H1 (cell line): ENCODE measurements around the gene SIT1. TPM values are rescaled to one million over a fixed set of nuclear protein-coding genes. Genes with fewer than 3 reads are reported as not detected.

Experiments
- CTCF ChIA-PET: fragments of 300-600 bp; sonication (Branson Sonifier 250); formaldehyde crosslinking; loops from one replicate; lab custom pipeline; 2021; ENCODE audit not compliant: partially characterized antibody; lab: Charles Lee
- POLR2A ChIA-PET: fragments of 300-600 bp; sonication (Branson Sonifier 250); formaldehyde crosslinking; loops from one replicate; lab custom pipeline; 2021; ENCODE audit warnings: inconsistent platforms; ENCODE audit not compliant: partially characterized antibody; lab: Charles Lee
- DNase-seq, 2 experiments: peaks; one replicate each; pipeline versions ENCODE4 v3.0.0 to v3.0.0-alpha.2; 2010 to 2022; ENCODE audit warnings: low spot score in 2 of 2, low read depth in 1 of 2, mixed read lengths in 1 of 2
- FAIRE-seq: peaks from 2 replicates; lab custom pipeline; 2011; peaks lifted over from hg19 to GRCh38; lab: Jason Lieb, UNC
- H2AFZ ChIP-seq: 2 replicates; pipeline ENCODE4 v1.8.1; 2012; ENCODE audit warnings: low read length, inconsistent platforms
- H2AK5ac ChIP-seq: 2 replicates; pipeline ENCODE4 v1.6.1; 2013; ENCODE audit warnings: low read depth, low read length
- H2BK120ac ChIP-seq: replicated peaks from 2 replicates; pipeline ENCODE3; 2013; ENCODE audit warnings: low read depth, low read length, inconsistent platforms
- H2BK12ac ChIP-seq: 2 replicates; pipeline ENCODE4 v1.6.1; 2013; ENCODE audit warnings: low read depth, low read length
- H2BK15ac ChIP-seq: 2 replicates; pipeline ENCODE4 v1.6.1; 2013; ENCODE audit warnings: low read length
- H2BK20ac ChIP-seq: 2 replicates; pipeline ENCODE4 v1.6.1; 2013; ENCODE audit warnings: low read length
- H2BK5ac ChIP-seq: 2 replicates; pipeline ENCODE4 v1.6.1; 2013; ENCODE audit warnings: low read depth, low read length
- H3K14ac ChIP-seq: 2 replicates; pipeline ENCODE4 v1.6.1; 2013; ENCODE audit warnings: inconsistent platforms; ENCODE audit not compliant: insufficient read length
- H3K18ac ChIP-seq: 2 replicates; pipeline ENCODE4 v1.6.1; 2013; ENCODE audit warnings: low read length; ENCODE audit errors: extremely low read depth
- H3K23ac ChIP-seq: 2 replicates; pipeline ENCODE4 v1.6.1; 2013; ENCODE audit warnings: inconsistent platforms; ENCODE audit not compliant: insufficient read length
- H3K23me2 ChIP-seq: 2 replicates; pipeline ENCODE4 v1.6.1; 2013; ENCODE audit warnings: low read depth, low read length
- H3K27ac ChIP-seq: 2 replicates; pipeline ENCODE4 v1.6.1; 2011; ENCODE audit warnings: low read depth, low read length, inconsistent platforms
- H3K27me3 ChIP-seq, 4 experiments: replicated peaks in 1 of 4; 1 replicate in 1 of 4; 2 replicates in 3 of 4; pipeline versions ENCODE4 v1.6.1 to v1.8.1; 2011 to 2013; ENCODE audit warnings: low read length in 3 of 4, mild to moderate bottlenecking in 3 of 4, inconsistent platforms in 2 of 4, mixed read lengths in 2 of 4, moderate library complexity in 1 of 4; ENCODE audit not compliant: control insufficient read depth in 3 of 4, insufficient read depth in 3 of 4; ENCODE audit errors: extremely low read depth in 1 of 4
- H3K36me3 ChIP-seq, 4 experiments: 2 replicates each; pipeline versions ENCODE4 v1.6.1 to v1.8.1; 2011 to 2013; ENCODE audit warnings: mild to moderate bottlenecking in 4 of 4, low read length in 3 of 4, moderate library complexity in 2 of 4, control low read depth in 1 of 4, inconsistent platforms in 1 of 4; ENCODE audit not compliant: insufficient read depth in 4 of 4, control insufficient read depth in 2 of 4
- H3K4ac ChIP-seq: replicated peaks from 2 replicates; pipeline ENCODE3; 2013; ENCODE audit warnings: low read length, low read depth, mixed read lengths, inconsistent platforms; ENCODE audit not compliant: insufficient read length
- H3K4me1 ChIP-seq, 4 experiments: replicated peaks in 1 of 4; 1 replicate in 1 of 4; 2 replicates in 3 of 4; pipeline versions ENCODE4 v1.6.1 to v1.8.1; 2011 to 2013; ENCODE audit warnings: low read length in 3 of 4, inconsistent platforms in 2 of 4, mixed read lengths in 1 of 4; ENCODE audit not compliant: insufficient read depth in 4 of 4, control insufficient read depth in 3 of 4
- H3K4me2 ChIP-seq, 2 experiments: 2 replicates each; pipeline versions ENCODE4 v1.6.1 to v1.8.1; 2011 to 2013; ENCODE audit warnings: low read depth in 2 of 2, low read length in 2 of 2, control low read depth in 1 of 2, inconsistent platforms in 1 of 2, mild to moderate bottlenecking in 1 of 2; ENCODE audit not compliant: insufficient read depth in 1 of 2
- H3K4me3 ChIP-seq, 4 experiments: fragments of 200-600, 300-600 bp in 1 of 4; sonication (generic), shearing (Covaris generic), sonication (Bioruptor Twin) in 1 of 4; 2 replicates each; pipeline versions ENCODE4 v1.5.1 to v1.8.1; 2011 to 2016; ENCODE audit warnings: low read length in 4 of 4, low read depth in 3 of 4, control low read depth in 2 of 4, inconsistent platforms in 2 of 4, mild to moderate bottlenecking in 2 of 4, mixed read lengths in 1 of 4, moderate library complexity in 1 of 4; ENCODE audit not compliant: insufficient read depth in 2 of 4; ENCODE audit errors: extremely low read depth in 1 of 4
- H3K56ac ChIP-seq: replicated peaks from 2 replicates; pipeline ENCODE3; 2013; ENCODE audit warnings: low read depth, mild to moderate bottlenecking, mixed read lengths, low read length, inconsistent platforms; ENCODE audit not compliant: insufficient read length
- H3K79me1 ChIP-seq: 2 replicates; pipeline ENCODE4 v1.6.1; 2013; ENCODE audit warnings: low read depth, low read length, control low read depth
- H3K79me2 ChIP-seq, 2 experiments: 2 replicates each; pipeline versions ENCODE4 v1.6.1 to v1.8.1; 2012 to 2013; ENCODE audit warnings: low read length in 2 of 2, mild to moderate bottlenecking in 2 of 2, inconsistent platforms in 1 of 2; ENCODE audit not compliant: insufficient read depth in 2 of 2, control insufficient read depth in 1 of 2
- H3K9ac ChIP-seq, 4 experiments: replicated peaks in 1 of 4; 1 replicate in 1 of 4; 2 replicates in 3 of 4; pipeline versions ENCODE4 v1.6.1 to v1.8.1; 2011 to 2013; ENCODE audit warnings: low read depth in 3 of 4, low read length in 3 of 4, control low read depth in 2 of 4, mild to moderate bottlenecking in 2 of 4, moderate library complexity in 2 of 4, inconsistent platforms in 1 of 4; ENCODE audit errors: extremely low read depth in 1 of 4
- H3K9me3 ChIP-seq, 2 experiments: 2 replicates each; pipeline versions ENCODE4 v1.6.1 to v1.8.1; 2012 to 2013; ENCODE audit warnings: mild to moderate bottlenecking in 2 of 2, moderate library complexity in 2 of 2, control low read depth in 1 of 2, inconsistent platforms in 1 of 2, low read depth in 1 of 2, low read length in 1 of 2, mixed read lengths in 1 of 2; ENCODE audit not compliant: insufficient read depth in 2 of 2
- H4K20me1 ChIP-seq, 2 experiments: replicated peaks in 1 of 2; 2 replicates each; pipeline versions ENCODE3 to v1.8.1; 2011 to 2013; ENCODE audit warnings: inconsistent platforms in 2 of 2, low read length in 2 of 2, mild to moderate bottlenecking in 1 of 2; ENCODE audit not compliant: insufficient read depth in 2 of 2, control insufficient read depth in 1 of 2
- H4K5ac ChIP-seq: 2 replicates; pipeline ENCODE4 v1.6.1; 2013; ENCODE audit warnings: low read length, low read depth, mixed read lengths, inconsistent platforms; ENCODE audit not compliant: insufficient read length
- H4K8ac ChIP-seq: 2 replicates; pipeline ENCODE4 v1.8.0; 2013; ENCODE audit warnings: mild to moderate bottlenecking, moderate library complexity, low read length, inconsistent platforms; ENCODE audit not compliant: insufficient read depth; ENCODE audit errors: extremely low read depth
- H4K91ac ChIP-seq: replicated peaks from 2 replicates; pipeline ENCODE3; 2013; ENCODE audit warnings: low read length, mixed read lengths, inconsistent platforms; ENCODE audit not compliant: insufficient read length
- CEBPB ChIP-seq: IDR thresholded peaks from 2 replicates; pipeline ENCODE4 v1.6.1; 2012; ENCODE audit warnings: low read depth, low read length
- CREB1 ChIP-seq: IDR thresholded peaks from 2 replicates; pipeline ENCODE4 v1.6.1; 2012; ENCODE audit warnings: inconsistent platforms
- E2F6 ChIP-seq: IDR thresholded peaks from 2 replicates; pipeline ENCODE4 v1.6.1; 2012; ENCODE audit warnings: inconsistent platforms
- GTF2F1 ChIP-seq: IDR thresholded peaks from 2 replicates; pipeline ENCODE4 v1.6.1; 2012; ENCODE audit warnings: low read depth, low read length, improper control_type of control experiment, borderline replicate concordance
- HDAC6 ChIP-seq: IDR thresholded peaks from one replicate; pipeline ENCODE4 v1.7.1; 2012; ENCODE audit warnings: low read depth, mild to moderate bottlenecking, inconsistent platforms, low read length, moderate library complexity
- KDM4A ChIP-seq: IDR thresholded peaks from one replicate; pipeline ENCODE4 v1.7.1; 2012; ENCODE audit warnings: low read depth, mild to moderate bottlenecking, moderate library complexity, low read length, inconsistent platforms; ENCODE audit not compliant: severe bottlenecking
- POU5F1 ChIP-seq: IDR thresholded peaks from 2 replicates; pipeline ENCODE4 v1.6.1; 2011; ENCODE audit warnings: low read depth, mild to moderate bottlenecking, low read length, moderate library complexity
- RBBP5 ChIP-seq: IDR thresholded peaks from 2 replicates; pipeline ENCODE4 v1.7.1; 2012; ENCODE audit warnings: low read depth, mild to moderate bottlenecking, inconsistent platforms, low read length, moderate library complexity, borderline replicate concordance
- SAP30 ChIP-seq: fragments of 300-600 bp; sonication (generic); IDR thresholded peaks from 2 replicates; pipeline ENCODE4 v1.7.1; 2012; ENCODE audit warnings: low read length, moderate library complexity, mild to moderate bottlenecking, inconsistent platforms; ENCODE audit not compliant: insufficient read depth, insufficient replicate concordance
- SP1 ChIP-seq: IDR thresholded peaks from 2 replicates; pipeline ENCODE4 v1.6.1; 2011; ENCODE audit warnings: low read depth, low read length
- SP4 ChIP-seq: IDR thresholded peaks from 2 replicates; pipeline ENCODE4 v1.6.1; 2012; ENCODE audit warnings: low read length, inconsistent platforms
- SUZ12 ChIP-seq: fragments of 200-600 bp; sonication (generic); IDR thresholded peaks from 2 replicates; pipeline ENCODE4 v1.6.1; 2012; ENCODE audit warnings: mild to moderate bottlenecking, inconsistent platforms, low read length, moderate library complexity, mixed read lengths
- TAF7 ChIP-seq: optimal IDR thresholded peaks from 2 replicates; pipeline ENCODE3; 2011; ENCODE audit warnings: low read depth, mild to moderate bottlenecking, inconsistent platforms, low read length, moderate library complexity, borderline replicate concordance
- TCF12 ChIP-seq: IDR thresholded peaks from 2 replicates; pipeline ENCODE4 v1.6.1; 2011; ENCODE audit warnings: low read depth, mild to moderate bottlenecking, low read length
- TEAD4 ChIP-seq: IDR thresholded peaks from 2 replicates; pipeline ENCODE4 v1.6.1; 2012; ENCODE audit warnings: low read depth, low read length, inconsistent platforms, mixed read lengths
- WGBS, 2 experiments: shearing (Covaris generic) in 1 of 2; methylation state at CpG; one replicate each; pipeline versions ENCODE4 v1.1.6 to v1.1.7; 2013 to 2015; ENCODE audit warnings: low lambda C conversion rate in 2 of 2, mixed read lengths in 2 of 2, inconsistent platforms in 1 of 2, low coverage in 1 of 2, missing lambda C conversion rate in 1 of 2; ENCODE audit not compliant: insufficient replicate concordance in 2 of 2, insufficient coverage in 1 of 2, insufficient read length in 1 of 2; ENCODE audit errors: extremely low coverage in 1 of 2, missing lambda C conversion rate in 1 of 2; 5-methylcytosine and 5-hydroxymethylcytosine counted together
- polyA plus RNA-seq, 7 experiments: library from polyadenylated mRNA; depleted of rRNA in 3 of 7; stranded (reverse) in 5 of 7; unstranded in 2 of 7; fragments of >200 nt in 5 of 7; fragments of 200-250 nt in 2 of 7; gene quantifications; 1 replicate in 5 of 7; 2 replicates in 1 of 7; 4 replicates in 1 of 7; pipeline versions ENCODE4 v1.2.1 to v1.2.3, GENCODE V29; 2011 to 2013; ENCODE audit warnings: missing spikeins in 2 of 7, mixed read lengths in 2 of 7
- total RNA-seq: library from RNA; stranded (reverse); fragmentation: NEBNext Ultra II Directional; extraction: Animal tissue kit (Norgen Biotek cat#: 25700); gene quantifications from 2 replicates; pipeline ENCODE4 v1.2.1, GENCODE V29; 2021

The SIT1 gene
- total and polyA plus RNA-seq, 2 of the 8 experiments (the other 6 are each of a cell fraction or from before 2014, with no cell fraction given) = 8.2 to 12.8 TPM

GRCh38 chr9:35653611-35654010, 2.9 kb upstream of the SIT1 start:
- peaks cover 2 to 17% (median 12%) of the 10 kb centered on the region in 4 experiments; a peak in 6 of 7 replicates for H3K4me1 ChIP-seq
- POLR2A ChIA-PET = interaction anchor here (0.8 kb wide), 1 partner anchor 30 kb away, joined by 3 read pairs; no protein-coding TSS in a partner anchor
- H3K4ac ChIP-seq = no peak overlapping the region
- 75% methylated on average over 2 of the region's 2 CpGs; no CpG with 5 or more reads in 1 of the 2 experiments for WGBS, 2 experiments
- no peak overlapping the region for H2BK120ac ChIP-seq
- no peak overlapping the region for H3K9ac ChIP-seq
- no peak overlapping the region for H2BK15ac ChIP-seq
- no peak overlapping the region for H3K56ac ChIP-seq
- H3K36me3 ChIP-seq = no peaks in the 10 kb centered on the region
- no peak overlapping the region for H2AK5ac ChIP-seq
- H3K79me1 ChIP-seq = no peaks in the 10 kb centered on the region
- FAIRE-seq (no peak), DNase-seq (no peak)
- H4K5ac ChIP-seq = no peak overlapping the region
- H2AFZ ChIP-seq = no peak overlapping the region
- H3K27ac ChIP-seq = no peak overlapping the region
- no peak for TF ChIP-seq TAF7
- no peak for TF ChIP-seq CEBPB
- no peak for TF ChIP-seq GTF2F1
- TF ChIP-seq SUZ12 = no peak
- TF ChIP-seq TEAD4 = no peak
- TF ChIP-seq E2F6 = no peak
- TF ChIP-seq SAP30 = no peak
- no peak for TF ChIP-seq HDAC6
- TF ChIP-seq KDM4A = no peak
- no peak for TF ChIP-seq CREB1
- no peak for TF ChIP-seq RBBP5
- TF ChIP-seq SP4 = no peak
- TF ChIP-seq POU5F1 = no peak
- TF ChIP-seq SP1 = no peak
- no peak for TF ChIP-seq TCF12
- CTCF ChIA-PET = interaction anchor here (0.6 to 15.9 kb wide), 4 partner anchors 26 to 1833 kb away, joined by 3 to 347 read pairs (median 4); partner anchors contain the start of gene TPM2
- H3K18ac ChIP-seq = no peak overlapping the region
- H4K91ac ChIP-seq = no peak overlapping the region
- H2BK20ac ChIP-seq = no peak overlapping the region
- no peak overlapping the region for H4K8ac ChIP-seq
- H3K79me2 ChIP-seq = no peaks in the 10 kb centered on the region
- H3K9me3 ChIP-seq = no peaks in the 10 kb centered on the region
- H3K27me3 ChIP-seq = peaks cover 0 to 7% (median 0%) of the 10 kb centered on the region in 4 experiments; a peak in 1 of 7 replicates
- no peak overlapping the region for H2BK5ac ChIP-seq
- no peak overlapping the region for H3K4me2 ChIP-seq
- no peak overlapping the region for H3K4me3 ChIP-seq
- H2BK12ac ChIP-seq = no peak overlapping the region
- H3K23me2 ChIP-seq = peaks cover 8% of the 10 kb centered on the region
- no peak overlapping the region for H3K23ac ChIP-seq
- H3K14ac ChIP-seq = no peak overlapping the region
- H4K20me1 ChIP-seq = no peaks in the 10 kb centered on the region
